ENCODE results near the gene RAB18.

DNA sequence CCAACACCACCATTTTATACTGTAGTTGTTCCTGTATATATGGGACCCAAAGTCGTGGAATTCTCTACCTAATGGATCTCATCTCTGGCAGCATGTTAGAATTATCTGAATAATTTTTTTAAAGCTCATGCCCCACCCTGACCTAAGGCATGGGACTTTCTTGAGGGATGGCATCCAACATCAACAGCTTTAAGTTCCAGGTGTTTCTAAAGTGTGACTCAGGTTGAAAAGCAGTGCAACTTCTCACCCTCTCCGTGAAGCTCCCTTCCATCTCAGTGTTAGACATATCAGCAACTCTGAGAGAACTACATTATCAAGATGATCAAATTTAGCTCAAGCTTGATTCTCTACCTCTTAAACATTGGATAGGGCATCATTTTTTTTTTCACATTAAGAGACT lies 18.1 kb upstream of the RAB18 start:
- TF ChIP-seq, protein P1, sequence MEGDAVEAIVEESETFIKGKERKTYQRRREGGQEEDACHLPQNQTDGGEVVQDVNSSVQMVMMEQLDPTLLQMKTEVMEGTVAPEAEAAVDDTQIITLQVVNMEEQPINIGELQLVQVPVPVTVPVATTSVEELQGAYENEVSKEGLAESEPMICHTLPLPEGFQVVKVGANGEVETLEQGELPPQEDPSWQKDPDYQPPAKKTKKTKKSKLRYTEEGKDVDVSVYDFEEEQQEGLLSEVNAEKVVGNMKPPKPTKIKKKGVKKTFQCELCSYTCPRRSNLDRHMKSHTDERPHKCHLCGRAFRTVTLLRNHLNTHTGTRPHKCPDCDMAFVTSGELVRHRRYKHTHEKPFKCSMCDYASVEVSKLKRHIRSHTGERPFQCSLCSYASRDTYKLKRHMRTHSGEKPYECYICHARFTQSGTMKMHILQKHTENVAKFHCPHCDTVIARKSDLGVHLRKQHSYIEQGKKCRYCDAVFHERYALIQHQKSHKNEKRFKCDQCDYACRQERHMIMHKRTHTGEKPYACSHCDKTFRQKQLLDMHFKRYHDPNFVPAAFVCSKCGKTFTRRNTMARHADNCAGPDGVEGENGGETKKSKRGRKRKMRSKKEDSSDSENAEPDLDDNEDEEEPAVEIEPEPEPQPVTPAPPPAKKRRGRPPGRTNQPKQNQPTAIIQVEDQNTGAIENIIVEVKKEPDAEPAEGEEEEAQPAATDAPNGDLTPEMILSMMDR (IDR thresholded peaks at IDR 0.05), result no peak
- no peak for TF ChIP-seq ZFX (IDR thresholded peaks at IDR 0.05; ENCODE audit: borderline replicate concordance)

Measured in 22Rv1 (cell line).